ENCODE results near the gene PTPN6. TPM values are rescaled to one million over a fixed set of nuclear protein-coding genes. Genes with fewer than 3 reads are reported as not detected.
A peak's percentile ranks its signal among the peaks of the same experiment; 100 is the strongest.

The PTPN6 gene
- total RNA-seq, 1 experiment from 2014 or later = 47.7 TPM

- TF ChIP-seq REST (IDR thresholded peaks at IDR 0.05; ENCODE audit: low read depth) (no peak), SIN3A (IDR thresholded peaks at IDR 0.05; ENCODE audit: low read depth) (peak; percentile 62), FOSL1 (IDR thresholded peaks at IDR 0.05; ENCODE audit: low read depth) (no peak; the same call in 1 of the 2 replicates), CTCF (IDR thresholded peaks at IDR 0.05 in 2 of 3, conservative IDR thresholded peaks at IDR 0.05 in 1 of 3; ENCODE audit: borderline replicate concordance in 1 of 3, insufficient read depth in 1 of 3, low read depth in 2 of 3, low read length in 2 of 3) (no peak), POLR2AphosphoS5 (IDR thresholded peaks at IDR 0.05; ENCODE audit: low read depth, low read length) (peak; percentile 50), ZFX (IDR thresholded peaks at IDR 0.05) (peak; percentile 55; the same call in 1 of the 2 replicates), MAX (IDR thresholded peaks at IDR 0.05) (peak; percentile 62), CEBPB (IDR thresholded peaks at IDR 0.05; ENCODE audit: low read depth) (no peak), ELF1 (IDR thresholded peaks at IDR 0.05; ENCODE audit: borderline replicate concordance, low read depth) (no peak), ATF3 (IDR thresholded peaks at IDR 0.05) (no peak)
Measured at GRCh38 chr12:6914246-6914946, 36.8 kb upstream of the PTPN6 start, which contains the start of gene ENO2 (continued).

All from HCT116 (cell line).